Esophagus squamous epithelium (tissue), 4 donors: Measurements from ENCODE around the gene MCUR1.

Source experiments
- POLR2A ChIP-seq, 4 donors: fragments of 450-650 bp; IDR thresholded peaks; one replicate each; pipeline ENCODE4 v1.6.1; 2017; ENCODE audit warnings: antibody characterized with exemption in 4 of 4, mild to moderate bottlenecking in 4 of 4, moderate library complexity in 3 of 4
- TF ChIP-seq, protein P1 (sequence below), 6 experiments: fragments of 450-650 bp in 4 of 6; fragments of 200-600 bp in 2 of 6; sonication (generic) in 2 of 6; IDR thresholded peaks; one replicate each; pipeline ENCODE4 v1.5.1; 2016 to 2019; ENCODE audit warnings: antibody characterized with exemption in 6 of 6, mild to moderate bottlenecking in 4 of 6, moderate library complexity in 4 of 6

GRCh38 chr6:13764996-13765395 lies 49.4 kb downstream of the MCUR1 start:
- TF ChIP-seq, protein P1, sequence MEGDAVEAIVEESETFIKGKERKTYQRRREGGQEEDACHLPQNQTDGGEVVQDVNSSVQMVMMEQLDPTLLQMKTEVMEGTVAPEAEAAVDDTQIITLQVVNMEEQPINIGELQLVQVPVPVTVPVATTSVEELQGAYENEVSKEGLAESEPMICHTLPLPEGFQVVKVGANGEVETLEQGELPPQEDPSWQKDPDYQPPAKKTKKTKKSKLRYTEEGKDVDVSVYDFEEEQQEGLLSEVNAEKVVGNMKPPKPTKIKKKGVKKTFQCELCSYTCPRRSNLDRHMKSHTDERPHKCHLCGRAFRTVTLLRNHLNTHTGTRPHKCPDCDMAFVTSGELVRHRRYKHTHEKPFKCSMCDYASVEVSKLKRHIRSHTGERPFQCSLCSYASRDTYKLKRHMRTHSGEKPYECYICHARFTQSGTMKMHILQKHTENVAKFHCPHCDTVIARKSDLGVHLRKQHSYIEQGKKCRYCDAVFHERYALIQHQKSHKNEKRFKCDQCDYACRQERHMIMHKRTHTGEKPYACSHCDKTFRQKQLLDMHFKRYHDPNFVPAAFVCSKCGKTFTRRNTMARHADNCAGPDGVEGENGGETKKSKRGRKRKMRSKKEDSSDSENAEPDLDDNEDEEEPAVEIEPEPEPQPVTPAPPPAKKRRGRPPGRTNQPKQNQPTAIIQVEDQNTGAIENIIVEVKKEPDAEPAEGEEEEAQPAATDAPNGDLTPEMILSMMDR (IDR thresholded peaks at IDR 0.05): no peak
- no peak for TF ChIP-seq POLR2A (IDR thresholded peaks at IDR 0.05)
